NCI-H1694 (cell line): ENCODE results near the gene STX4.

Experiments used
- DNase-seq: peaks from one replicate; lab custom pipeline; 2025; lab: John Stamatoyannopoulos, UW

Gene STX4

GRCh38 chr16:31064882-31065461, 31.6 kb downstream of the STX4 start:
- DNase-seq, result no peak

GRCh38 chr16:31067342-31067741, 34.0 kb downstream of the STX4 start:
- DNase-seq, result no peak

GRCh38 chr16:31071861-31072260, 38.5 kb downstream of the STX4 start:
- no peak for DNase-seq

- no peak for DNase-seq
Measured at GRCh38 chr16:31072540-31073141, 39.3 kb downstream of the STX4 start.

- DNase-seq, result peak; percentile 79
Measured at GRCh38 chr16:31073142-31073969, 40.0 kb downstream of the STX4 start.

GRCh38 chr16:31073970-31074813, 40.8 kb downstream of the STX4 start, which contains the start of the genes ZNF646 and ZNF668:
ZNF646 (plus strand) TSS chr16:31074422; CDS start chr16:31076325, 1,903 bp downstream.
ZNF668 (minus strand) TSS chr16:31074240; CDS start chr16:31064459, 9,781 bp downstream.
- peak; percentile 92 for DNase-seq

GRCh38 chr16:31074814-31075183, 41.4 kb downstream of the STX4 start:
- no peak for DNase-seq

GRCh38 chr16:31076319-31076718, 43.0 kb downstream of the STX4 start:
- DNase-seq, result no peak

- no peak for DNase-seq
Measured at GRCh38 chr16:31077024-31077423, 43.7 kb downstream of the STX4 start.

GRCh38 chr16:31077592-31078396, 44.4 kb downstream of the STX4 start:
- no peak for DNase-seq

- no peak for DNase-seq
Measured at GRCh38 chr16:31078597-31079341, 45.4 kb downstream of the STX4 start.

- no peak for DNase-seq
Measured at GRCh38 chr16:31079342-31079944, 46.1 kb downstream of the STX4 start.

GRCh38 chr16:31080035-31080629, 46.8 kb downstream of the STX4 start:
- no peak for DNase-seq

- DNase-seq, result no peak
Measured at GRCh38 chr16:31080756-31081419, 47.5 kb downstream of the STX4 start.

- no peak for DNase-seq
Measured at GRCh38 chr16:31081428-31082351, 48.3 kb downstream of the STX4 start.

- no peak for DNase-seq
Measured at GRCh38 chr16:31082368-31083045, 49.1 kb downstream of the STX4 start.

GRCh38 chr16:31083081-31083480, 49.7 kb downstream of the STX4 start:
- DNase-seq, result no peak
